Activated CD8-positive, alpha-beta memory T cell treated with anti-CD3 and anti-CD28 coated beads, Interleukin-2, amount 50 U/mL, for 24 hours (primary cell): ENCODE data around the gene DOK6.

Experiments used
- DNase-seq: peaks from one replicate; pipeline ENCODE4 v3.0.0-alpha.2; 2020; ENCODE audit errors: extremely low read depth

The DOK6 gene

DNA sequence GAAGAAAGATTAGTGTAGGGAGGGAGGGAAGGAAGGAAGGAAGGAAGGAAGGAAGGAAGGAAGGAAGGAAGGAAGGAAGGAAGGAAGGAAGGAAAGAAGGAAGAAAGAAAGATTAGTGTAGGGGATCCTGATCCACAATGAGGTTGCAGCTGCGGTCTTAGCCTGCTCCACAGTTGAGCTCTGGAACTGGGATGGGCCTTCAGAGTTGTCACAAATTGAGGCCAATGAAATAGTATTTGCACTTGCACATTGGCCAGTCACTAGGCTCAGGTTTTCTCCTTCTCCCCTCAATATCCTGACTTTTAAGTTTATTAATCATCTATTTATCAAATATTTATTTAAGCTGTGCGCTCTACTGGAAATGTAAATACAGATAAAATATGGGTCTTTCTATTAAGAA, 34.3 kb downstream of the DOK6 start:
- no peak for DNase-seq

DNA sequence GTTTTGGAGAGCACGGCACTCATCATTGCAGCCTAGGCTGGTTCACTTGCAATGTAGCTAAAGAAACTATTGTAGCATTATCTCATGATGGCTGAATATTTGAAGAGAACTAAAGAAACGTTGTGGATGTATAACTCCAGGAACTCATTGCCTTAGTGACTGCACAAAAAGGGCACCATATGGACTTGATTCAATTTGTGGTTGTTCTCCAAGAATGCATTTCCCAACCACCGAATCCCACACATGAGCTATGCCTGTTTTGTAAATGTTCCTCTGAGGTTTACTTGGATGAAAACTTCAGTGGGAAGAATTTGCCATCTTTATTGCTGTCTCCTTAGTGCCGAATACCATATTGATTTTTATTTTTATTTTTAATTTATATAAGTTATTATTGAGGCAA, 43.5 kb downstream of the DOK6 start:
- no peak for DNase-seq

DNA sequence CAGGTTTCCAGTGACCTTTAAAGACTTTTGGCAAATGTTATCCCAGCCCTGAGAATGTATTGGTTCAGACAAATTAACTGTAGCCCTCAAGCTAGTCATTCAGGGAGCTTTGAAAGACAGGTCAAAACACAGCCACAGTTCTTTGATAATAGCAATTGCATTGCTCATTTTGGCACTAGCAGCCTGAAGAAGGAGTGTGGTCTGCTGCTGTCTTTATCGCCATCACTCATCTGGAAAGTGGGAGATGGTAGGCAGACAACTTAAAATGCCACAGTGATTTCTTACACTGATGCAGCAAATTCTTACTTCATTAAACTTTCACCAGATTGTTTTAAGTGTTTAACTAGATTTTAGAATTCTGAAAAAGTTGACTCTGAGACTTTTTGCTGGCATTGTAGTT, 47.2 kb downstream of the DOK6 start:
- no peak for DNase-seq

DNA sequence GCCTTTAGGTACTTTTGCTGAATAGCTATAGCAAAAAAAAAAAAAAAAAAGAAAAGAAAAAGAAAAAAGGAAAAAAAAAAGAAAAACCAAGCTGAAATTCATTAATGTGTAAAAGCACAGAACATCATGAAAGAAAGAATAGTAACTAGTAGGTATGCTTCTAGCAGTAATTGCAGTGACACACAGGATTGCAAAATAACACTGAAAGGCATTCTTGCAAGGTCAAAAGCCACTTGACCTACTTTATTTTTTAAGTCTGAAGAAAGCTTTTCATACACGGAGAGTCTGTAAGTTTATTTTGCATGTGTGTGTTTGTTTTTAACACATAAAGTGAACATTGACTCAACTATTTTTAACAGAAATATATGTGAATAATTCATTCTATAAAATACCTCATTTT, 54.4 kb downstream of the DOK6 start:
- DNase-seq: no peak

DNA sequence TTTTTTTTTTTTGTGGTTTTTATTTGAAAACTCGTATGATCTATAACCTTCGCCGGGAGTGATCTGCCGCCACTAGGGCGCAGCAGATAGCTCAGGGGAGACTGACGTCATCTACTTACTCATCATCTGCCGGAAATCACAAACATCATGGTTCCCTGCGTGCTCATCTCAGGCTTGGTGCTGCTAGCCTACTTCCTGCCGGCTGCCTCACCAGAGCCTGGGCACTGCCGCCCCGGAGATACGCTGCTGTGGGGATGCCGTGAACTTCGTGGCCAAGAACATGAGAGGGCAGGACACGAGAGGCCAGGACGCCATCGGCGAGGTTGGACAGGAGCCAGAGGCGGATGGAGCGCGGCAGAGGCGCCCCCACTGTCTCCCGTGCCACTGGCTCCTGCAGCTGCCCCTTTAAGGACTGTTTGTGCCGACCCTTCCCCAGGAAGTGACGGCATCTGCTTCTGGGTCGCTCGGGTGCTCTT, 68.8 kb downstream of the DOK6 start:
- DNase-seq: peak; percentile 13

DNA sequence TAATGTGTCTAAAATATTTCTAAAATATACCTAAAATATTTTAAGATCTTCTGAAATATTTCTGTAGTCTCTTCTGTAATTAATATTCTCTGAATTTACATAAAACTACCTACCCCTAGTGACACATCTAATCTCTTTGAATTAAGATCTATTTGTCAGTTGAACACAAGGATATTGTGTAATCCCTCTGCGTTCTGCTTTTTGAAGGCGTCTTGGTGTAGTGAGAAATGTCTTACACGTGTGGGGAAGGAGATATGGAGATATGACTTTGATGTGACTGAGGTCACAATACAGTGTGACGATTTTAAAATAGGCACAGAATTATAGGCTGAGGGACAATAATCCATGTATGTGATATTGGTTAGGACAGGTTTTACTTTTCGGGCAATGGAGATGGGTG, 79.8 kb downstream of the DOK6 start:
- DNase-seq: no peak

DNA sequence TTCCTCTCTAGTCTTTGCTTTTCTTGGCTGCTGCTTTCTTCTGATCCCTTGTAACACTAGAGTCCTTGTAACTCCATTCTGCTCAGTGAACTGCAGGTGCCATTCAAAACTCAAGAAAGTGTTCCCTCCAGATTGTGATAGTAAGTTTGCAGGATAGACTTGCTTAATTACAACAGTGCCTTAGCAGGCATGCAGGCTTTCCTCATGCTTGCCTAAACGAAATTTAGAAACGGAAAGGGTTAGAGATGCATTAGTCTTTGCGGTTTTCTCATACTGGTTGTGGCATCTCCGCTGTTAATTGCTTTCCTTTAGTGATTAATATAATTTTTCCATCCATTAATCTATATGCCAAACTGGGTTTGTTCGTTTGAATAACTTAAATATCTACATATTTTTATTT, 82.9 kb downstream of the DOK6 start:
- no peak for DNase-seq

DNA sequence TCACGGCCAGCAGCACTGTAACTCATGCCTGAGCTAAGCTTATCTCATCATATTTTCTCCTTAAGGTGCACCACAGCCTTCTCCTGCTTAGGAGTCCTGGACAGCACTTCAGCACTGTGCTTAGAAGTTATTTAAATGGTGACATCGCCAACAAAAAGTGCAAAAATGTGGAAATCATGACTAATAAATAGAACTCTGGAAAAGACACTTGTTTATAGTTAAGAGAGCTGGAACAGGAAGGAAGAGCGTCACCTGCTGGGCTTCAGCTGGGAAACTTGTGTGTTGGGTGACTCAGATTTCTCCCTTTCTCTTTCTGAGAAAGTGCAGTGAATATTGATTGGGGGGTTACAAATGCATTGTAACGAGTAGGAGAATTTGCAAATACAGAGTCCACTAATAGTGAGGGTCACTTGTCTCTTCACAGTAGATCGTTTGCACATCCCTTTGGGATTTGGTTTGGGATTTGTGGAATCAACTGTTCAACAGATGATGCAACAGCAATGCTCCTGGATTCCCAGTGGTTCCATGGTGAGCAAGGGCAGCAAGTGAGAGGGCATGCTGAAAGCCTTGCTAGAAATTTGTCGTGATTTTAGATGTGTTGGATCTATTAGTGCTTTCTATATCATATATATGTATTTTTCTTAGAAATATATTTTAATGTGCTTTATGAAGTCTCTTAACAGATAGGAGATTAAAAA, 84.2 kb downstream of the DOK6 start:
- DNase-seq: no peak

DNA sequence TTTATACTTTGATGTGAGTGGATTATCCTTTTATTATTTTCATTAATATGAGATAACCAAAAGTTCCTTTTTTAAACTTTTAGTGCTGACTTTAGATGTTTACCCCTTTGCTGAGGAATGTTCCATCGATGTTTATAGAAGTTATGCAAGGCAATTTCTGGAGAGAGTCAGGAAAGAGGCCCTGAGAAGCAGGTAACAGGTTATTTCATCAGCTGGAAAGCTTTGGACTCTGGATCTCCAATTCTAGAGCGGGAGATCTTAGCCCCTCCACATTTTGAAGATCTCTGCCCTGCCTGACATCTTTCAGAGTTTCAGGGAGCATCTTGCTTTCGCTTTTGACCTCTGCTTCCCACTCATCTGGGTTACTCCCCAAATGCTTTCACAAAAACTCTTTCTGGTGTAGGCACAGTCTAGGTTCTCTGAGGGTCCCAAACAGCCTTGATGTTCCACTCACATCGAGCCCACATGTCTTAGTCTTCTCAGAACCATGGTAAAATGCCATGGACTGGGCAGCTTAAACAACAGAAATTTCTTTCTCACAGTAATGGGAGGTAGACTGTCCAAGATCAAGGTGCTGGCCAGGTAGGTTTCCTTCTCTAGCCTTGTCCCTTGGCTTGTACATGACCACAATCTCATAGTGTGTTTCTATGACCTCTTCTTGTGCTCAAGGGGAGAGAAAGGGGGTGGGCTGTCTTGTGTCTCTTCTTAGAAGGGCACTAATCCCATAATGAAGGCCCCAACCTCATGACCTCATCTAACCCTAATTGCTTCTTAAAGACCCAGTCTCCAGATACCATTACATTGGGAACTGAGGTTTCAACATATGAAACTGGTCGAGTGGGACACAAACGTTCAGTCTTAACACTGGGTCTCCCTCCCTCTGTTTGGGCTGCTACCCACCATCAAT, 87.1 kb downstream of the DOK6 start:
- DNase-seq: no peak

DNA sequence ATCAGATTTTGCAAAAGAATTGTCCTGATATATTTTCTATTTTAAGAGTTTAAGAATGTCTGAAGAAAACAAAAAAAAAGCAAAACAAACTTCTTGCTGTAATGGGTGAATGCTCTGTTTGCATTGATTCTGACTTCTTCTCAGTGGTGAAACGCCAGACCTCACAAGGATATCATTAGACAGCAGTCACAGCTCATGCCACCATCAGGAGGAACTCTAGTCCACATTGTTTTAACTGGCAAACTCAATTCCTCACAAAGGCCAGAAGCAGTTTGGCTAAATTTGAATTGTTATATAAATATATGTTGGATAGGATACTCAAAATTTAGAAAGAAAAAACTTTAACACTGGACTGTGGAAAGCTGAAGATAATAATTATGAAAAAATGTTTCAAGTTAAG, 89.4 kb downstream of the DOK6 start:
- no peak for DNase-seq

DNA sequence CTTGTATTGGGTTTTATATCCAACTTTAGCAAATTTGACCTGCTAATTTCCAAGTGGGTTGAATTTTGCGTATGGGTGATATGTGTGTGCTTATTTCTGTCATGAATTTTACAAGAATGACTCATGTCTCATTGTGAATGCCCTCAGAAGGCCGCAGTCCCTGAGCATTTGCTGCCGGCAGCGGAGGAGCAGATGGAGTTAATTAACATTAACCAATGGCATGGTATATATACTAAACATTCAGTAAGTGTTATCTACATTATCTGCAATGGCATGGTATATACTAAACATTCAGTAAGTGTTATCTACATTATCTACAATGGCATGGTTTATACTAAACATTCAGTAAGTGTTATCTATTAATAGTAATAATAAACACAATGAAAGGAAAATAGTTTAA, 90.1 kb downstream of the DOK6 start:
- DNase-seq: no peak

DNA sequence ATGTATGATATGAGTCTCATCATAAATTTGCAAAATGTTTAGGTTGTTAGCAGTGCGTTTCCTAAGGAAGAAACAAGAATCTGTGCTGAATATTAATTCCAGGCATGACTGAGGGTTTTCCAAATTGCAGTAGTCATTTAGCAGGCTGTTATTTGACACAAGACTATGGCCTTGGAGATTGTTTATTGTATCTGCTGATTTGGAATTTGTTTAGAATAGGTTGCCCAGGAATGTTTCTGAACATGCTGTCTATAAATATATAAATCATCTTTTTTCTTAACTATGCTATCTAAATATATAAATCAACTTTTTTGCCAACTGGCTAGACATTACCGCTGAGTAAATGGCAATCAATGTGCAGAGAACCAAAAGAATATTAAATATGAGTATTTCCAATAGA, 90.9 kb downstream of the DOK6 start:
- DNase-seq: no peak

DNA sequence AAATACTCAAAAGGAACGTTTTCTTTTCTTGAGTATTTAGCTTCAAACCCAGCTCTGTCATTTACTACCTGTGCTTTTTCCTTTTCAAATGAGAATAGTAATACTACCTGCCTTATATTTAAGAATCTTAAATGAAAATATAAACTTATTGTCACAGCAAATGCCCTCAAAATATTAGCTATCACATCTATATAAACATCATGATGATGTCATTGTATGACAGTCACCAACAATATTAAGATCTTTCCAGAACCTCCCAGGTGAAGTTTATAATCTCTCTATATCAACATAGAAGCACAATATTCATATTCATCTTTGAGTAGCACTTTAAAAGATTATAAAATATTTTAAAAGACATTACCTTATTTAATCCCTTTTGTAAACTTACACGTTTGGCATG, 92.2 kb downstream of the DOK6 start:
- no peak for DNase-seq

DNA sequence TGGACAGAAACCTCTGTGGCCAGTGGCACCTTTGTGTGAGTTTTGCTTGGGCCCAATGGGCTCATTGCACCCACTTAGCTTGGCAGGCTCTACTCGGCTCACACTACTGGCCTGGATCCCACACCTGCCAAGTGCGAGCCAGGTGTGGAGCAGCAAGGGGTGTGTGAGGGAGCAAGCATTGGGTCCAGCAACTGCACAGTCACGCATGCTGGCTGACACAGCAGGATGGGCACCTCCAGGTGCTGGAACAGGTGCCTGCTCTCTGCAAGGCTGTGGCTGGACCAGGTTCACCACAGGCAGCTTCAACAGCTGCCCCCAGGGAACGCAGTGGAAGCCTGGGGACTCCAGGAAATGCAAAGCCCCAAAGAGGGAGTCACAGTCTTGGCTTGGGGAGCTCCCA, 94.2 kb downstream of the DOK6 start:
- no peak for DNase-seq

DNA sequence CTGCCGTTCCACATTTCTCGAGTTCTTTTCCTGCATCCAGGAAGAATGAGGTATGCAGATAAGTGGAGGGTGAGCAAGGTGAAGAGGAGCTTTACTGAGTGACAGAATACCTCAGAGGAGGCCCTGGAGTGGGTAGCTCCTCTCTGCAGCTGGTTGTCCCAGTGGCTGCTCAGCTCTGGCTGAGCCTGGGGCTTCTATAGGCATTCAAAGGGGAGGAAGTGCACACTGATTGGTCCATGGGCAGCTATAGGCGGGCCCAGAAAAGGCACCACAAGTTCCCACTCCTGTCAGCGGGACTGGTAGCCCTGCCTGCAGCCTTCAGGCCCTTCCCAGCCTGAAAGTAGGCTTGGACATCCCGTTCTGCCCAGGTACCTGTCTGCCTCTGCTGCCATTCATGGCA, 94.7 kb downstream of the DOK6 start:
- no peak for DNase-seq

DNA sequence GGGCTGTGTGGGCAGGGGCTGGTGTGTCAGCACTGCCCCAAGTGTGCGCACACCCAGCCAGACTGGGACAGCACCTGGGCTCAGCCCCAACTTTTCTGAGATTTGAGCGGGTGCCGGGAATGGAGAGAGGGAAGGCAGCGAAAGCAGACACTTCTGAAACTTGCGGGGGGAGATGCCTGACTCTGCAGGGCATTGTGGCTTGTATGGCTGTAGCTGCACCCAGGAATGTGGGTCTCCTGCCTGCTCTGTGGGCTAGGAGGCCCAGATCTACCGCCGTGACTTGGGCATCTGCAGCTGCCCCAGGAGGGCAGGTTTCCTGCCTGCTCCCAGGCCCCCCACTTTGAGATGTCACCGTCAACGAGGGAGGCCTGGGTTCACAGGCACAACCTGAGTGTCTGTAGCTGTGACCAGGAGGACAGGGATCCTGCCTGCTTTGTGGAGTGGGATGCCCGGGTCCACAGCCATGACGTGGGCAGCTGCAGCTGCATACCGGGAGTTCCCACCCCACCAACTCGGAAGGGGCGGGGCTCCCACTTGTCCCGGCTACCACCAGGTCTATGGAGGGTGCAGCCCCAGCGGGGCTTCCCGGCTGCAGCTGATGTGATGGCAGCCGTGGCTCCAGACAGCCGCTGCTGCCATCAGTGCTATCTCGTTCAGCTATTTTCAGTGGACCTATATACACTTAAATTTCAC, 95.3 kb downstream of the DOK6 start:
- no peak for DNase-seq

DNA sequence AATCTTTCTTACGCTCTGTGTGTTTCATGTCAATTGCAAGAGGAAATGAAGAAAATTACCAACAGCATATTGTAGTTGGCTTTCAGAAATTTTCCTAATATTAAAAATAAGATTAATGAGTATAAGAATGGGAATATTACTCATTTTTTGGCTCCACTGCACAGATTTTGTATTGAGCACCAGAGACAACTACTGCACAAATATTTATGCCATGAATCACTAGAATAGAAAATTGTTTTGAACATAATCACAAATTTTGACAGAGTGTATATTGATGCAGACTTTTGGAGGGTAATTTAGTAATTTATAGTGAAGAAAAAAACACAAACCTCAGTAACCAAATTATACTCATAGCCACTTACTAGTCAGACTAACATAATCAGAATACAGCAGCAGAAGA, 118.3 kb downstream of the DOK6 start:
- DNase-seq: no peak

DNA sequence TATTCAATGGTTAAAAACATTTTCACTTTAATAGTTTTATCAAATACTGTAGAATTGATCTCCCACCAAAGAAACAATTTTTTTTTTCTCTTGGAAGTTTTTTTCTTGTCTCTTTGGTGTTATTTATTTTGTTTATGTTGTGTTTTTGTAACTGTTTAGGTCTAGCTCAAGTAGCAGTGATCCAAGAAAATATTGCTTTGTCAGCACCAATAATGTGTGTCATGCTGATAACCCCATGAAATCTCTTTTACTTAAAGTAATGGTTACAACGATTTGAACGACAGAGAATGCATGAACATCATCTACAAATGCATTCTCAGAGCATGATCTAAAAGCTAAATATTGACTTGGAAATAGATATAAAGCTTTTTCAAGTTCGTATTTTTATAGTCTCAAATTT, 122.9 kb downstream of the DOK6 start:
- no peak for DNase-seq

DNA sequence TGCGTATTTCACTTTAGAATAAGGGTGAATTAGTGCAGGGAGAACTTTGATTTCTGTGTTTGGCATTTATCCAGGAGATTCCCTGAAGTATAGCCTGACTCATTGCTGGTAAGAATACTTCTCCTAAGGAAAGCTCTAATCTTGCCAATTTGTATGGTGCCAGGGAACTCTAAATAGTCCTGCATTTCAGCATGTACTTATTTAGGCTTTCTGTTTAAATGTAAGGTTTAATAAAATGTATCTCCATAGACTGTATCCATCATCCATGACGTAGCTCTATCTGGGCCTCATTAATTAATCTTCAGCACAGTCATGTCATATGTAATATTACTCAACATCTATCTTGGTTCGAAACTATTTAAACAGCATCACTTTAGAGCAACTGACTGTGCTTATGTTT, 127.7 kb downstream of the DOK6 start:
- no peak for DNase-seq

DNA sequence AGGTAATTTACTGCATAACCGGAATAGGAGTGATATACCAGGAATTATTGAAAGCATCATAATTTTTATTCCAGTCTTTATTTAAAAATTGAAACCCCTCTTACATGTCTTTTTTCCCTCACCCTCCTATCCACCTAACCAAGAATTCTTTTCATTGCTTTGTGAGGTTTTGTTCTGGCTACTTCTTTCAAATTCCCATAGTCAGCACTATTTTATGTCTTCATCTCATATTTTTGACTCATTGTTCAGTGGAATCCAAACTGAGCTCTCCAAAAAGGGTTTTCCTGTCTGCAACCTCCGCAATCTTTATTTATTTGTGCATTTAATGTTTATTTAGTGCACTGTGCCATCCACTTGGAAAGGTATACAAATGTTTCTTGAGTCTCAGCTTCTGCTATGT, 128.5 kb downstream of the DOK6 start:
- no peak for DNase-seq

DNA sequence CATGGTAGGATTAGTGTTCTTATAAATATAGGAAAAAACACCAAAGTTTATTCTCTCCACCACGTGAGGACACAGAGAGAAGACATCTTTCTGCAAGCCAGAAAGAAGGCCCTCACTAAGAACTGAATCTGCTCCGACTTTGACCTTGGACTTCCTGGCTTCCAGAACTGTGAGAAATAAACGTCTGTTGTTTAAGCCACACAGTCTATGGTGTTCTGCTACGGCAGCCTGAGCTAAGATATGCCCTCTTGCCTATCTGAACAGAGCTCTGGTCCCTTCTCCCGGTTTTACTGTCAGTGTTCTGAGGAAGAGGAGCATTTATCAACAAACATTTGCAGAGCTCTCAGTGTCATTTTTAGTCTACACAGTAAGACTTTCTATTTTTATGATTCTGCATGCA, 131.3 kb downstream of the DOK6 start:
- no peak for DNase-seq

DNA sequence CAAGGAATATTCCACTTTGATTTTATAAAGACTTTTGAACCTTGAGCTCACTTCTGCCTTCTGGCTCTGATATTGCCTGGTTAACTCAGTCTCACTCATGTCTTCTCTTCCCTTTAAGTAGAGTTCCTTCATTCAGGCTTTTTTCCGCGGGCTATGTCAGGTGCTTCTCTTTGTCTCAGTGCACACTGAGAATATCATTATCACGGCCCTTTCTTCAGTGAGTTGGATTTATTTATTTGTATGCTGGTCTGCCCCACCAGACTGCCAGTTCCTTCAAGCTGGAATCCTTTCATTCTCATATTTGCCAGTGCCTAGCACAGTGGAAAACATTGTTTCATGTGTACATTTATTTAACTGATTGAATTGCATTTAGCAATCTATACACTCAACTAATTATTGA, 136.5 kb downstream of the DOK6 start:
- DNase-seq: no peak

DNA sequence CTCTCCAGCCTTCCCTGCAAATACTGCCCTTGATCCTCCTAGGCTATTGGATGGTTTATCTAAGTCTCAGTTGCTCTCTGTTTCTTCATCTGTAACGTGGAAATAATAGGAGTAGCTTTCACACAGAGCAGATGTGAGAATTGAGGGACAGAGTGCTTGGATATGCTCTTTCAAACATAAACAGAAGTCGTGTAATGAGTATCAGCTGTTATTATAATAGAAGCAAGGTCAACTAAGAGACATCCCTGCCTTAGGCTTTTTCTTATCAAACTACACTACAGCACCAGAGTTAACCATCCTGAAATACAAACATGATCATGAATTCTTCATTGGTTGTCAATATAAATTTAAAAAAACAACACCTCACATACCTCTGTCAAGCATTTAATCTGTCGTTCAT, 138.2 kb downstream of the DOK6 start:
- no peak for DNase-seq
